NCI-H2227 (cell line): ENCODE measurements around the gene GDPD4.

ENCODE experiments used
- DNase-seq: peaks from one replicate; lab custom pipeline; 2025; ENCODE audit not compliant: unreplicated experiment; lab: John Stamatoyannopoulos, UW

Gene GDPD4

DNA sequence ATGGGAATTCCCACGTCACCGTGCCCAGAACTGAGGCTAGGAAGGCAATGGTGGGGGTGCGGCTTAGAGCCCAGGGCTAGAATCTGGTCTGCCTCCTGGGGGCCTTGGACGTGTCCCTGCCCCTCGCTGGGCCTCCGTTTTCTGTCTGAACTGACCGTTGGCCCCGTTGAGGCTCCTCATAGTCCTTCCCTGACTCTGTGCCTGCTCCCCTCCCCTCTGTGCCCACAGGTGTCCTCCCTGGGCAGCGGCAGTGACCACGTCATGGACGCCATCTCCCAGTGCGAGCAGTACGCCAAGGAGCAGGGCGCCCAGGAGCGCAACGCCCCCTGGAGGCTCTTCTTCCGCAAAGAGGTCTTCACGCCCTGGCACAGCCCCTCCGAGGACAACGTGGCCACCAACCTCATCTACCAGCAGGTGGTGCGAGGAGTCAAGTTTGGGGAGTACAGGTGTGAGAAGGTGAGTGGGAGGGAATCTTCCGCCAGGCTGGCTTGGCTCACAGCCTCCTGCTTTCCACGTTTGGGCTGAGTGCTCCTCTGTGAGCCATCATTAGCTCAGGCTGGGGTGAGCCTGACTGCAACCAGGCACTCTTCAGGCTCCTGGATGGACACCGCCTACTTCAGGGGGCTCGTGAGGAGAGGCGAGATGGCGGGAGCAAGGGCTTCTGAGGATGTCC is 109.5 kb downstream of the GDPD4 start:
- DNase-seq: no peak

- DNase-seq: no peak
Measured at GRCh38 chr11:77191429-77191822, 110.1 kb downstream of the GDPD4 start.

GRCh38 chr11:77190331-77191075 is 111.0 kb downstream of the GDPD4 start:
- DNase-seq: no peak

DNA sequence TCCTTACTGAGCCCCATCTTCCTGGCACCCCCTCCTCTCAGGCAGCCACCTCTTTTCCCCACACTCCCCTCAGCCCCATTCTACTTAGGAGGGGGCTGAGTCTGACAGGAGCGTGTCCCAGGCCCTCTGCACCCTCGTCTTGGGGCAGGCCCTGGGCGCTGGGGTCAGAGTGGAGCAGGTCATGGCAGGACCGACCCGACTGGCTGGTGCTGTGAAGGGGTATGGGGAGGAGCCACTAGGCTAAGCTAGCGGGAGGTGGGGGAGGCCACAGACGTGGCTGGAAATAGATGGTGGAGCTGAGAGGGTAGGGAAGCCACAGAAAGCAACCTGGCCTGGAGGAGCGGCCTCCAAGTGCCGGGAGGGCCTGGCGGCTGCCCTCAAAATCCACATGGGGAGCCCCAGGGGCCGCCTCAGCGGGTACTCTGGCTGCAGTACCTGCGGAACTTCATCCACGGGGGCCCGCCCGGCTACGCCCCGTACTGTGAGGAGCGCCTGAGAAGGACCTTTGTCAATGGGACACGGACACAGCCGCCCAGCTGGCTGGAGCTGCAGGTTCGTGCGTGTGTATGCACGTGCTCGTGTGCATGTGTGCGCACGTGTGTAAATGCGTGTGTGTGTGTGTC is 111.8 kb downstream of the GDPD4 start:
- DNase-seq: no peak

GRCh38 chr11:77188633-77189491 is 112.6 kb downstream of the GDPD4 start:
- no peak for DNase-seq

DNA sequence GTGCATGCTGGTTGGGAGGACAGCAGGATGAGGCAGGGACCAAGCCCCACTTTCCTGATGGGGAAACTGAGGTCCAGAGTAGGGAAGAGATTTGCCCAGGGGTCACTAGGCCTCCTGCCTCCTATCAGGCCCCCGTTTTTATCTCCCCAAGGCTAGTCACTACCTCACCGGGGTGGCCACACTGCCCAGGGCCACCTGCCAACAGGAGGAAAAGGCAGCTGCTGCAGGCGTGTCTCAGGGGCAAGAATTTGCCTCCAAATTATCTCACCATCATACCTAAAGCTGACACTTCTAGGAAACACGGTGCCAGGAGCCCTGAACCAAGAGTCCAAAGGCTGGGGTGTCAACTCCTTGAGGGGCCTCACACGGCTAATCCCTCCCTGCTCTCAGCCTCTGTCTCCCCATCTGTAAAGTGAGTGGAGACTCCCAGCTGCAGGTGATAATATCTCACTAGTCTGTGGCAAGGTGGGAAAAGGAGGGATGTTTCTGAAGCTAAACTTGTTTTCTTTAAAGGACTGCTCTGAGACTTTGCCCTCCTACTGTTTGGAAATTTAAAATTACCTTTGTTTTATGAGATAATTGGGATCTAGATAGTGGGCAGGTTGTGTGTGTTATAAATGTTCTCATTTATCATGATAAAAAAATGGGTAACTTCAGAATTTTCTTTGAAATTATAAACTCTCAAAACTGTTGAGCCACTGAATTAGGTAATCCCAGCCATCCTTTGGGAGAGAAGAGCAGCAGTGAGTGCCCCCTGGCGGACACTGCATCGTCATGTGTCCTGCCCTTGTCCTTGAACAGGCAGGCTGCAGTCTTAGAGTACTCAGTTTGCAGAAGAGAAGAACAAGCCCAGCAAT is 113.5 kb downstream of the GDPD4 start:
- DNase-seq: peak; percentile 80

DNA sequence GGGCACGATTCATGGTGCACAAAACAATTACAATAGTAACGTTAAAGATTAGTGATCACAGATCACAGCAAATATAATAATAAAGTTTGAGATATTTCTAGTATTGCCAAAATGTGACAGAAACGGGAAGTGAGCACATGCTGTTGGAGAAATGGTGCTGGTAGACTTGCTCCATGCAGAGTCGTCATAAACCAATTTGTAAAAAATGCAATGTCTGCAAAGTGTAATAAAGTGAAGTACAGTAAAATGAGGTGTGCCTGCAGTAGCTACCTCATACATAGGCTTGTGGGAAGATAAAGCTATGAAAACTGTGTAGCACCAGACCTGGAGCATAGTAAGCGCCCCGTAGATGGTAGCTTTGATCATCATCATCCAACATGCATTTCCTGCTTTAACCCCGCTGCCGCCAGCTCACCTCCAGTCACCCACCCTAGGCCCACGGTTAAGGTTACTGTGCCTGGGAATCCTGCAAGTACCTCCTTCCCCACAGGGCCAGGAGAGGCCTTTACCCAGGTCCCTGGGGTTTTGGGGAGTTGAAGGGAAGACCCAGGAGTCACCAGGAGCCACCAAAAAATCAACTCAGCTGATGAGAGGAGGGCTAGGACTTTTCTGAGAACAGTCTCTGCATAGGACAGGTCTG is 114.3 kb downstream of the GDPD4 start:
- DNase-seq: no peak

DNA sequence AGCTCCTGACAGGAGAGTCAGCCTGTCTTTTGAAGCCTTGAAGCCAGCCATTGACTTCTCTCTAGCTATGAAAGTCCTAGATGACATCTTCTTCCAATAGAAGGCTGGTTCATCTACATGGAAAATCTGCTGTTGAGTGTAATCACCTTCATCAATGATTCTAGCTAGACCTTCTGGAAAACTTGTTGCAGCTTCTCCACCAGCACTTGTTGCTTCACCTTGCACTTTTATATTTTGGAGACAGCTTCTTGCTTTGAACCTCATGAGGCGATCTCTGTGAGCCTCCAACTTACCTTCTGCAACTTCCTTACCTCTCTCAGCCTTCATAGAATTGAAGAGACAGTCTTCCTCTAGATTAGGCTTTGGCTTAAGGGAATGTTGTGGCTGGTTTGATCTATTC is 115.2 kb downstream of the GDPD4 start:
- no peak for DNase-seq

- DNase-seq: no peak
Measured at GRCh38 chr11:77184136-77184860, 117.2 kb downstream of the GDPD4 start.

DNA sequence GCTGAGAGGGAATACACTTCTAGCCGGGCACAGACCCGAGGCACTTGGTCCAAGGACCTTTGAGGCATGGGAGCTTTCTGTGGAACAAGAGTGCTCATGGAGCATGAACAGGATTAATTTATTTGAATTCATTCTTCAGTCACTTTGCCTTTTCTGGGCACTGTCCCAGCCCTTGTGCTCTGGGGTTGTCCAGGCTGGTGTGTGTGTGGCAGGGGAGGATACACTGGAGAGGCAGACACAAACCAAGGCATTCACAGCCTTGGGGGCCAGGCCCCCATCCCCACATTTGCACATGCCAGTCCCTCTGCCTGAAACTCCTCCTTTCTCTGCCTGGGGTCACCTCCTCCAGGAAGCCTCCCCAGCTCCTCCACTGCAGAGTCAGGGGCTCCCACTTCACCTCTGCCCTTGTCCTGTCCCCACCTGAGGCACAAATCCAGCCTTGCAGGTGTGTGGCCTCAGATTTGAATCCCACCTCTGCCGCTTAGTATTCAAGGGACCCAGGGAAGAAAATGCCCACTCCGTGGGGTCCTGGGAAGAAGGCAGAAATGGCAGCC is 118.0 kb downstream of the GDPD4 start:
- no peak for DNase-seq

DNA sequence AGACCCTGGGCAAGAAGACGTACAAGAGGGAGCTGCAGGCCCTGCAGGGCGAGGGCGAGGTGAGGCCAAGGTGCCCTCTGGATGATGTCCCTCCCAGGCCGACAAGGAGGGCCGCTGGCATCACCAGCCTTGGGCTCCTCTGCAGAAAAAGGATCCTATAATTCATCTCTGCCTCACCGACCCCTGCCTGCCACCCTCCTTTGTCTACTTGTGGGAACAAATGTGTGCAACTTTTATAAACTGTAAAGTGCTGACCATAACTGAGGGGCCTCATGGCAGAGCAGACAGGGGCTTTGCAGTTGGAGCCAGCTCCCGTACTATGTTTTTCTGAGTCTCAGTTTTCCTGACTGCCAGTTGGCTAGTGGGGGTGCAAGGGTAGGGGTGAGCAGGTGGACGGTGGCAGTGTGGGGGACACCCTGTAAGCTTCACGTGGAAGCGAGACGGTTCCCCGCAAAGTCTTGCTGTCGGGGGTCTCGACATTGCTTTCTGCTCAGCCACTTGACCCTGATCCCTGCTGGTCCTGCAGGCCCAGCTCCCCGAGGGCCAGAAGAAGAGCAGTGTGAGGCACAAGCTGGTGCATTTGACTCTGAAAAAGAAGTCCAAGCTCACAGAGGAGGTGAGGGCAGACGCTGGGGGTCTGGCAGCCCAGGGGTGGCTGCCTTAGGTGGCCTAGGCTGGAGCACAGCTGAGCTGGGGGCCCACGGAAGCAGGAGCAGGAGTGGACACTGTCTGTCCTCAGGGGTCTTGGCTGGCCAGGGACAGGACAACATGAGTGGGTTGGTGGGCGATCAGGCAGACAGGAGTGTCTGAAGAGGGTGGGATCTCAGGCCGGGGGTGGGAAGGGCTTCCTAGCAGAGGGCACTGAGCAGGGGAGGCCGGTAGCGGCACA is 118.7 kb downstream of the GDPD4 start:
- no peak for DNase-seq

- DNase-seq: no peak
Measured at GRCh38 chr11:77181799-77182541, 119.5 kb downstream of the GDPD4 start.

DNA sequence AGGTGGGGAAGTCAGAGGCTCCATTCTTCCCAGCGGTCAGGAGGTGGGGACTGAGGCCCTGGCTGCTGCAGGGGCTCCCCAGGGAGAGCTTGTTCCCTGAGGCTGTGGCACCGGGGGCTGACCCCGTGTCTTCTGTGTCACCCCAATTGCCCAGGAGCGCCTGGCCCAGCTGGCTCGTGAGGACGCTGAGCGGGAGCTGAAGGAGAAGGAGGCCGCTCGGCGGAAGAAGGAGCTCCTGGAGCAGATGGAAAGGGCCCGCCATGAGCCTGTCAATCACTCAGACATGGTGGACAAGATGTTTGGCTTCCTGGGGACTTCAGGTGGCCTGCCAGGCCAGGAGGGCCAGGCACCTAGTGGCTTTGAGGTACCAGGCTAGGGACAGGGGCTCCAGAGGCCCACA is 120.3 kb downstream of the GDPD4 start:
- DNase-seq: no peak

DNA sequence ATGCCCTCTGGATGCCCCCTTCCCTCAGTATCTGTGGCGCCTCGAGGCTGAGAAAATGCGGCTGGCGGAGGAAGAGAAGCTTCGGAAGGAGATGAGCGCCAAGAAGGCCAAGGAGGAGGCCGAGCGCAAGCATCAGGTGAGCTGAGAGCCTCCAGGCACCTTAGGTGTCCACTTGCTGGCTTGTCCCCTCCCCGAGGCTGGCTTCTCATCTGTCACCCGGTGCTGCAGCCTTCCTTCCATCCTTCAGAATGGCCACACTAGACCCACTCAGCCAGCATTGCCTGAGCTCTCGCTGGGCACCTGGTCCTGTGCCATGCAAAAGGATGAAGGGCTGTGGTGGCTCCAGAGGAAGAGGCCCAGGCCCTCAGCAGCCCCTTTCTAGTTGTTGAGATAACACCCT is 121.1 kb downstream of the GDPD4 start:
- DNase-seq: no peak

- no peak for DNase-seq
Measured at GRCh38 chr11:77179681-77180080, 121.8 kb downstream of the GDPD4 start.

GRCh38 chr11:77179048-77179447 is 122.4 kb downstream of the GDPD4 start:
- no peak for DNase-seq

GRCh38 chr11:77178150-77178549 is 123.3 kb downstream of the GDPD4 start:
- no peak for DNase-seq
